B cell (primary cell): ENCODE measurements around the gene RASSF1.

ENCODE experiments used
- EZH2 ChIP-seq: IDR thresholded peaks from 2 replicates; pipeline ENCODE4 v1.6.1; 2012; ENCODE audit warnings: borderline replicate concordance, low read depth, mild to moderate bottlenecking, moderate library complexity, low read length; ENCODE audit not compliant: insufficient read depth, poor library complexity, severe bottlenecking
- TF ChIP-seq, protein P1 (sequence below): fragments of 200-600 bp; IDR thresholded peaks from one replicate; pipeline ENCODE4 v1.8.0; 2022; ENCODE audit warnings: antibody characterized with exemption, mild to moderate bottlenecking

DNA sequence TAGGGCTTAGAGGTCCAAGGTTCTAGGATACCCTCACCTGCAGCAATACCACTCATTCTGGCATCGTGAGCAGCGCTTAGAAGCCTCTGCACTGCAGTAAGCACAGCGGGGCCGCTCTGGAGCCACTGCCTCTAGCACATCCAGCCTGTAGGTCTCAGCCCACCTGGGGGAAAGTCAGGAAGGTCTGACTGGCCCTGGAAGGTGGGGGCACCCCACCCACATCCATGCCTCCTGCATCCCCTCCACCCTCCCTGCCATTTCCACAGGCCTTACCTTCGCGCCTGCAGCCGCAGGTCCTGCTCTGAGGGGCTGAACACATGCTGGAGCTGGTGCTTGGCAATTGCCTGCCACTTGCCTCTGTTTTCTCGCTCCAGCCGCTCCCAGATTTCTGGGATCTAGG, 901 bp upstream of the RASSF1 start:
- TF ChIP-seq, protein P1, sequence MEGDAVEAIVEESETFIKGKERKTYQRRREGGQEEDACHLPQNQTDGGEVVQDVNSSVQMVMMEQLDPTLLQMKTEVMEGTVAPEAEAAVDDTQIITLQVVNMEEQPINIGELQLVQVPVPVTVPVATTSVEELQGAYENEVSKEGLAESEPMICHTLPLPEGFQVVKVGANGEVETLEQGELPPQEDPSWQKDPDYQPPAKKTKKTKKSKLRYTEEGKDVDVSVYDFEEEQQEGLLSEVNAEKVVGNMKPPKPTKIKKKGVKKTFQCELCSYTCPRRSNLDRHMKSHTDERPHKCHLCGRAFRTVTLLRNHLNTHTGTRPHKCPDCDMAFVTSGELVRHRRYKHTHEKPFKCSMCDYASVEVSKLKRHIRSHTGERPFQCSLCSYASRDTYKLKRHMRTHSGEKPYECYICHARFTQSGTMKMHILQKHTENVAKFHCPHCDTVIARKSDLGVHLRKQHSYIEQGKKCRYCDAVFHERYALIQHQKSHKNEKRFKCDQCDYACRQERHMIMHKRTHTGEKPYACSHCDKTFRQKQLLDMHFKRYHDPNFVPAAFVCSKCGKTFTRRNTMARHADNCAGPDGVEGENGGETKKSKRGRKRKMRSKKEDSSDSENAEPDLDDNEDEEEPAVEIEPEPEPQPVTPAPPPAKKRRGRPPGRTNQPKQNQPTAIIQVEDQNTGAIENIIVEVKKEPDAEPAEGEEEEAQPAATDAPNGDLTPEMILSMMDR: no peak
- no peak for TF ChIP-seq EZH2
